Renal cortex interstitium (tissue), 11 donors: ENCODE data around the gene PRDM15. TPM values are rescaled to one million over a fixed set of nuclear protein-coding genes. Genes with fewer than 3 reads are reported as not detected.

Experiments used
- DNase-seq, 11 donors: peaks; one replicate each; pipeline ENCODE4 v3.0.0-alpha.2; 2013; ENCODE audit warnings: low read depth in 9 of 11, low spot score in 4 of 11; ENCODE audit errors: extremely low read depth in 1 of 11
- polyA plus RNA-seq, 3 donors: library from polyadenylated mRNA; unstranded; fragments of 120-200 nt; gene quantifications; one replicate each; pipeline ENCODE4 v1.2.1, GENCODE V29; 2013; ENCODE audit not compliant: insufficient read length in 3 of 3

PRDM15 gene
- polyA plus RNA-seq, 3 donors, result 5.9 to 8.8 (median 6.5) TPM

DNA sequence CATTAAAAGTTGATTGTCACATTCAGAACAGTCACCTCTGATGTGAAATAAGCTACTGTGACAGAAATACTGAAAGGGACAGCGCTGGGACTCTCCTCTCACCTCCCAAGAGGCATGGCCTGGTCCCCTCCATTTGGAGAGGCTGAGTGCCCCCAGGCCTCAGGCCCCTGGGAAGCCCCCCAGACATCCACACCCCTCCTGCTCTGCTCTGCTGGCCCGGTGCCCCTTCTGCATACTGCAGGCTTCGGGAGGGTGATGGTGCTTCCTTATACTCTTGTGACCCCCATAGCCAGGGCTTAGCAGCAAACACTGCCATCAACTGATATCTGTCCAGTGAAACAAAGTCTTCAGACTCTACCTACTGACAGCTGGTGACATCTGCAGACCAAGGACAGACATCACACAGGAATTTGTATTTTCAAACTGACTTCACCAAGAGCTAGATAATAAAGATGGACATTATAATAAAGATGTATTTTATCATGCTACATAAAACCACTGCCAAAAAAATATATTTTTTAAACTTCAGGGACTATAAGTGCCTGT, 37.8 kb upstream of the PRDM15 start:
- no peak for DNase-seq

DNA sequence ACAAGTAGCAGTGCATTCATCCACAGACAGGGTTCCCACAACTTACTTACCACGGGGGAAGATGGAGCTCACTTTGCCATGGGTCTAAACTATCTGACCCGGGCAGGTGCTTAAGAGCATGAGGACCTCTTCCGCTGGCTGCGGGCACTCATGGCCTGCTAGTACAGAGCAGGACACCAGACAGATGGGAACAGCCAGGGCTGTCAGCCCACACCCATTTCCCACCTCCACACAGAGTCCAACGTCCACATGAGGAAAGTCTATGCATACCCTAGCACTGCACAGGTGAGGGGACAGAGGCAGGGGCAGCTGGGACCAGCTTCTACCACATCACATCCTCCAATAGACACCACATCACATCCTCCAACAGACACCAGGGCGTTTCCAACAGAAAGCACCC, 35.8 kb upstream of the PRDM15 start:
- no peak for DNase-seq

DNA sequence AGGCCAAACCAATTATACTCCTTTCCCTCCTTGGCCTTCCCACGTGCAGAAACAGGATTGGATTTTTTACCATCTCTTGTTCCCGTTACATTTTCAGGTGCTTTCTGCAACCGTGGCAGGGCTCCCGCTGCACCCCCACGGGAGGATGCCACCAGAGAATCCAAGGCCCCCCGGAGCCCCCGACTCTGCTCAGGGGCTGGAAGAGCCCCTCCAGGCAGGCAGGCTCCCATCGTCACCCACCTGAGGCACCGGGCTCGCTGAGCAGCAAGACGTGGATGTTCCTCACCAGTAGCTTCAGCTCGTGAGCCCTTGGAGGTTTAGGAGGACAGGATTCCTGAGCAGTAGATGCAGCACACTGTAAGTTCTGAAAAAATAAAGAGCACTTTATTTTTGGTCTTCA, 35.2 kb upstream of the PRDM15 start:
- DNase-seq, result no peak

DNA sequence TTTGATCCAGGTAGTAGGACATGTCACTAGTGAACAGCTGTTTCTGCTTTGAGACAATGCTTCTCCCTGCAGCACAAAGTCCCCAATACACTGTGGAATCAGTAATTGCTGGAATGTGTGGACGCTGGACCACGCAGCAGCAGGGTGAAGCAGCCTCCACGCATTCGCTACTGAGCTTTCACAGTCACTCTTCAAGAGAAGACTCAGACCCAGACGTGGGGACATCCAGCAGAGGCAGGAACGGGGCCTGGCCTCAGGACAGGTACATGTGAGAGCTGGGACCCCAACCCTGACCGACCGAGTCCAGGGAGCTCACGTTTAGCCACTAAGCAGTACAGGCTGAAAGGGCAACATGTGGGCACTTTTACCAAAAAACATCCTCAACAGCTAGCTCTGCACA, 34.1 kb upstream of the PRDM15 start:
- no peak for DNase-seq

DNA sequence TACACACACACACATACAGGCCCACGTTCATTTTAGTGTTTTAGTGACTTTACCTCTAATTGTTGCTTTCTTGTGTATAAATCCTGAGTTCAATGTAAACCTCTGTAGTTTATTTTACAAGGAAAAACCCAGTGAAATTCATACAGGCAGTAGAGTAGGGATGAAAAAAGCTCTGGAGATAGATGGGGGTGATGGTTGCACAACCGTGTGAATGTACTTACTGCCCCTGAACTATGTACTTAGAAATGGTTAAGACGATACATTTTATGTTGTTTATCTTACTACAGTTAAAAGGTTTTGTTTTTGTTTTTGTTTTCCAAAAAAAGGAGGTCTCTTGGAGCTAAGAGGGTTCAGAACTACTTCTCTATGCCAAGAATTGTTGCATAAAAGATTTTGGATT, 29.7 kb upstream of the PRDM15 start:
- DNase-seq, result no peak

DNA sequence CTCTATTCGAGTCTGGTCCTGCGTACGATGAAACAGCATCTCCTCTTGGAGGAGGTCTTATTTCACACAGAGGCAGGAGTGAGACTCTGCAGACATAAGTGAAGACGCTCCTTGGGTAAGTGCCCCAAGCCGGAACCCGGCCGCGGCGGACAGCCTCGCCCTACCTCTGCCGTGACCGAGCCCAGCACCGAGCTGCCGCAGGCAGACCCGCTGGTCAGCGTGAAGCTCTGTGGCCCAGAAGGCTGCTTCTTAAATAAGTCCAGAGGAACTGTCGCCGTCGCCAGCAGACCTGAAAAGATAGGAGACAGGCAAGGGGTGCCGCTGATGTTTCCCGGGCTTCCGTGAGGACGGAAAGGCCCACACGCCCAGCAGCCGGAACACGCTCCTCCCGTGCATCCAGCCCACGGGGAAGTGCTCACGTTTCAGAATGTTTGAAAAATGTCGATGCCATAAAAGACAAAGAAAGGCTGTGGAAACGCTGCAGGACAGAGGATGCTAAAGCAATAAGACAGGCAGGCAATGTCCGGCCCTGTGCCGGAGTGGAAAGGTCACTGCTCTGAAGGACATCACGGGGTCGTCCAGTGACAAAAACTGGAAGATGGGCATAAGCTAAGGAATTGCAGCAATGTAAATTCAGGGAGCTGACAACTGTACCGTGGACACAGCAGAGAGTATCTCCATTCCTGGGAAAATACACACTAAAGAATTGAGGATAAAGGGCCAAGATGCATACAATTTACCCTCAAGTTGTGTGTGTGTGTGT, 28.5 kb upstream of the PRDM15 start:
- DNase-seq, result no peak

DNA sequence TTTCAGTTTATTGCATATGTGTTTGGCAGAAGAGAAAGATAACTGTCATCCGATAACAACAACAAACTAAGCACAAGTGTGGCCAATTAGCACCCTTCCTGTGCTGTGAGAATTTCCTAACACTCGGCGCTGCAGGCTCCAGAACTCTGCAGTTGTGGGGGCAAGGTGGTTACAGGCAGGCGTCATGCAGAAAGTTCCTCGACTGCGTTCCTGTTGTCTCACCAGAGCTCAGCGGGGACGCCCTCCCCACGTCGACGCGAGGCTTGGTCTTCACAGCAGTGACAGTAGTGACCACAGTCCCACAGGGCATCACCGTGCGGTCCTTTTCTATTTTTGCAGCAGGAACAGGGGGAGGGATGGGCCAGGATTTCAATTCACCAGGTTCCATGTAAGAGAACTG, 27.6 kb upstream of the PRDM15 start:
- DNase-seq, result no peak

DNA sequence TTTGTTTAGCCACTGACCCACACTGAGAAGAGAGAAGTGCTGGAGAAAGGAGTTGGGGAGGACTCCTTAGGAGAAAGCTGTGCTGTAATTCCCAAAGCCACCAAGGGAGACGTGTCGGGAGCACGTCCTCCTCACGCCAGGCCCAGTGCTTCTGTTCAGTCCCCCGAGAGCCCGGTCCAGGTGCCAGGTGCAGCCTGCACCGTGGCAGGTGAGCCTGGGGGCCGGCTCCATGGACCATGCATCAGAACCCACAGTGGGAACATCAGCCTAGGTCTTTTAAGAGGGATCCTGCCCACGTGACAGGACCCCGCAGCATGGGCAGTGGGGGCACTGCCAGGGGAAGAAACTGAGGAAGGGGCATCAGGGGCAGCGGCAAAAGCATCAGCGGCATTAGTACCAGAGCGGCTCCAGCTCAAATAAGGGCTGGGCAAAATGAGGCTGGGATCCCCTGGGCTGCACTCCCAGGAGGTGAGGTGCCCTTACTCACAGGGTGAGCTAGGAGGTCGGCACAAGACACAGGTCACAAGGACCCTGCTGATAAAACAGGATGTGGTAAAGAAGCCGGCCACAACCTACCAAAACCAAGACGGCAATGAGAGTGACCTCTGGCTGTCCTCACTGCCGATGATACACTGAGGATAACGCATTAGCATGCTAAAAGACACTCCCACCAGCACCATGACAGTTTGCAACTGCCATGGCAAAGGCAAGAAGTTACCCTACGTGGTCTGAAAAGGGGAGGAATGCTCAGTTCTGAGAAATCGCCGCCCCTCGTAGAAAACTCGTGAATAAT, 24.6 kb upstream of the PRDM15 start:
- no peak for DNase-seq

DNA sequence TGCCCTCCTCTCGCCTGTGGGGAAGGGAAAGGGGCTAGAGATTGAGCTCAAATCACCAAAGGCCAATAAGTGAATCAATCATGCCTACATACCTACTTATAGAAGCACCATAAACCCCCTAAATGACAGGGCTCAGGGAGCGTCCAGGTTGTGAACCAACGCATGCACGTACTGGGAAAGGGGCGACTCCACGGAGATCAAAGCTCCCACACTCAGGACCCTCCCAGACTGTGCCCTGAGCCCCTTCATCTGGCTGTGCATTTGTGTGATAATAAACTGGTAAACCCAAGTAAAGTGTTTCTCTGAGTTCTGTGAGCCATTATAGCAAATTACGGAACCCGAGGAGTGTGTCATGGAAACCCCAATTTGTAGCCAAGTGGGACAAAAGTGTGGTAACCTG, 23.8 kb upstream of the PRDM15 start:
- no peak for DNase-seq

DNA sequence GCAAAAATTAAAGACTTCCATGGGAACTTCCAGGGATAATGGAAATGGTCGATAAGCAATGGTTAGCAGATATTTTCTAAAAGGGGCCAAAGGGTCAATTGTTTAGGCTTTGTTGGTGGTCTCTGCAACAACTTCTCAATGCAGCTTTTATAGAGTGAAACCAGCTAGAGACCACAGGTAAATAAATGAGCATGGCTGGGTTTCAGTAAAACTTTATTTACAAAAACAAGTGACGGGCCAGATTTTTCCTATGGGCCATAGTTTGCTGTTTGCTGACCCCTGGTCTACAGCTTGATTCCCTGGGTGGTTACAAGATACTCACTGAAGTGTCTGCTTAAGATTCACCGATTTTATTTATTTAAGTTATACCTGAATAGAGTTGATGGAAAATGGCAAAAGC, 22.6 kb upstream of the PRDM15 start:
- DNase-seq, result no peak

DNA sequence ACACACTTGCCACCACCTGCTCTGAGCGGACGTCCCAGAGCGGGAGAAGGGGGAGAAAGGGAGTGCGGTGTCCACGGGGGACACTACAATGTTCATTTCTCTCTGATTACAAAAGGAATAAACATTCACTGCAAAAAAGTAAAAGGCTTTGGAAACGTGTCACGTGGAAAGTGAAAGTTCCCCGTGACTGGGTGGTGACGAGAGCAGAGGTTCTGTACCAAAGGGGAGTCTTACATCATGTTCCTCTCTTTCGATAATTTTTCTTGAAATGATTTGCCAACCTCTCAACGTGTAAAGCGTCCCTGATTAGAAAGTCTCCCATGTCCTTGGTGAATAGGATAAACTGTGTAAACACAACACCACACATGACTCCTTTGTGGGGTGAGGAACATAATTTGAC, 22.0 kb upstream of the PRDM15 start:
- no peak for DNase-seq

DNA sequence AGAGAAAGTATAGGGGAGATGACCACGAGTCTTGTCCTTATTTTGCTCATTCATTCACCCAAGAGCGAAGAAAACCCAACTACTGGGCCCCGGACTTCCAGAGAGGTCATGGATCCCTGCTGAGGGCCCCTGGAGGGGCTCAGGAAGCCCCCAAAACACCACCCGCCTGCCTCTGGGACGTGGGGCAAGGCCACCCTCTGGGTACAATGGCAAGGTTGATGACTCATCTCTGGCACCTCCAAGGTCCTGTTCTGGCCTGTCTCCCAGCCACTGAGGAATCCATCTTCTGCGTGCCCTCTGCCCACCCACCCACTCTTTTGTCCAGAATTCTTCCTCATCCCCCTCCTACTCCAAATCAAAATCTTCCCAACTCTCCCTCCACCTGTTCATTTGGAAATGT, 21.3 kb upstream of the PRDM15 start:
- DNase-seq, result no peak

DNA sequence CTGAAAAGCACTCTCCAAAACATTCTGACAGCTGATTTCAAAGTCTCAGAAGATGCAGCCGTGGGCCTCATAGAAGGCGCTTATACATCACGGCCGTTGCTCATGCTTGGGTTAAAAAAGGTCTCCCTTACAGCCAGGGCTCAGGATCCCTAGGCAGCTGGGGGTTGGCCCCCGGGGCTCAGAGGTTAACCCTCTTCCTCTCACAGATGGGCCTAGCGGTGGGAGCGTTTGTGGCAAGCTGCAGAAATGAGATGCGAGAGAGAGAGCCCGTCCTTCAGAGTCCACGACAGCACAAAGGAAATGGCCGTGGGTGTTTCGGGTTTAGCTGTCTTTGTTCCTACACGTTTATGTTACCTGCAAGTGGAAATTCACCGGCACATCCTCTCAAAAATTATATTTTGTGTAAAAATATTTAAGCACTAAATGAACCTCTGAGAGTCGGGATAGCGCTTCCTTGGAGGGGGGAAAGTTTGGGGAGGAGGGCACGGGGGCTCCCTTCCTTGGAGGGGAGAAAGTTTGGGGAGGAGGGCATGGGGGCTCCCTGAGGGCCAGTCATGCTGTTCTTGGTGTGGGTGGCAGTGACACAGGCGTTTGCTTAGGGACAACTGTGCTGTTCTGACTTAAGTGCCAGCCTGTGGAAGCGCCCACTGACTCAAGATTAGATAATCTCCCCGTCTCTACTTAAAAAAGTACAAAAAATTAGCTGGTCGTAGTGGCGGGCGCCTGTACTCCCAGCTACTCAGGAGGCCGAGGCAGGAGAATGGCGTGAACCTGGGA, 20.5 kb upstream of the PRDM15 start:
- DNase-seq, result no peak

DNA sequence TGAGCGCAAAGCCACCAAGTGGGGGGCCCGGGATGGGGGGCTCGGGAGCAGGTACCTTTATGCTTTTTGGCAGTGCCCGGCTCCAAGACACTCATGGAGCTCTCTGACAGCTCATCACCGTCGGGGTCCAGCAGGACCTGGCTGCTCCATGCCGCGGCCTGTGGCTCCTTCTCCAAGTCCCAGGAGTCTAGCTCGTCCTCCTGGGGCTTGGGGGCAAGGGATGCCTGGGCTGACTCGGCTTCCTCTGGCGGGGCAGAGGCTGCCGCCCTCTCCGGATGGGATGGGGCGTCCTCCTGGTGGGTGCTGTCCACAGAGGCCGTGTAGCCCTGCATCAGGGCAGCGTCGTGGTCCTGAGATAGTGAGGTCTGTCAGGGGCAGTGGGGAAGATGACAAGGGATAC, 19.9 kb upstream of the PRDM15 start:
- no peak for DNase-seq

DNA sequence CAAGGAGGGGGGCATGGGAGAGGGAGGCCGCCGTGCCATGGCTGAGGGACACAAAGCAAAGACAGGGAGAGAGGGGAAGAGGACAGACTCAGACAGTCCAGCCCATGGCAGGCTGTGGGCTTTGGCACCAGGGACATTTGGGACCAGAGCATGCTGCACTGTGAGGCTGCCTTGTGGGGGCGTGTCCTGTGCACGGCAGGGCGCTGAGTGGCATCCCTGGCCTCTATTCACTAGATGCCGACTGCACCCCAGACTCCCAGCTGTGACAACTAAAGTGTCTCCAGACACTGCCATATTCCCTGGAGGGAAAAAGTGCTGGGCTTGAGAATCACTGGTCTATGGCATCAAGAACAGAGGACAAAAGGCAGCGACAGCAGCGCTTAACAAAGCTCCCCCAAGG, 18.6 kb upstream of the PRDM15 start:
- no peak for DNase-seq

DNA sequence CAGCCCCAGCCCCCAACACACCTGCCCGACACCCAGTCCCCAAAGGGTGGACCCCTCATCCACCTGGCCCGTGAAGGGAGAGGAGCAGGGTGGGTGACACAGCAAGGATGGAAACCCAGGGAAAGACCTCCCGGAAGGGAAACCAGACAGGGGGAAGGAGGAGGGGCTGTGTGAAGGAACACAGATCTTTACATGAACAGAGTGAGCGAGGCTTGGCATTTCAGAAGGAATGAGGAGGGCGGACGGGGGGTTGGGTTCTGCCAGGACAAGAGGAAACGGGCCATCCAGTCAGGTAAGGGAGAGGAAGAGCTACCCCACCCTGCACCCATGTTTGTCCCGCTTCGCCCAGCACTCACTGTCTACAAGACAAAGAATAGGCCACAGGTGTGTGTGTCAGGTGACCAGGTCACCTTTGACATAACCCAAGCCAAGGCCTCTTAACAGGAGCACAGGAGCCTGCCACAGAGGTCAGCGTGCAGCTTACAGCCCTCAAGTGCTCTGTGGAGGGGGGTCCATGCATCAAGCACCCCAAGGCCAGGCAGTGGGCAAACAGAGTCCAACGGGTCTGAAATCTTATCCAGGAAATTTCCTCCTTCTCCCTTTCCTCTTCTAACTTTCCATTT, 18.0 kb upstream of the PRDM15 start:
- DNase-seq, result no peak

DNA sequence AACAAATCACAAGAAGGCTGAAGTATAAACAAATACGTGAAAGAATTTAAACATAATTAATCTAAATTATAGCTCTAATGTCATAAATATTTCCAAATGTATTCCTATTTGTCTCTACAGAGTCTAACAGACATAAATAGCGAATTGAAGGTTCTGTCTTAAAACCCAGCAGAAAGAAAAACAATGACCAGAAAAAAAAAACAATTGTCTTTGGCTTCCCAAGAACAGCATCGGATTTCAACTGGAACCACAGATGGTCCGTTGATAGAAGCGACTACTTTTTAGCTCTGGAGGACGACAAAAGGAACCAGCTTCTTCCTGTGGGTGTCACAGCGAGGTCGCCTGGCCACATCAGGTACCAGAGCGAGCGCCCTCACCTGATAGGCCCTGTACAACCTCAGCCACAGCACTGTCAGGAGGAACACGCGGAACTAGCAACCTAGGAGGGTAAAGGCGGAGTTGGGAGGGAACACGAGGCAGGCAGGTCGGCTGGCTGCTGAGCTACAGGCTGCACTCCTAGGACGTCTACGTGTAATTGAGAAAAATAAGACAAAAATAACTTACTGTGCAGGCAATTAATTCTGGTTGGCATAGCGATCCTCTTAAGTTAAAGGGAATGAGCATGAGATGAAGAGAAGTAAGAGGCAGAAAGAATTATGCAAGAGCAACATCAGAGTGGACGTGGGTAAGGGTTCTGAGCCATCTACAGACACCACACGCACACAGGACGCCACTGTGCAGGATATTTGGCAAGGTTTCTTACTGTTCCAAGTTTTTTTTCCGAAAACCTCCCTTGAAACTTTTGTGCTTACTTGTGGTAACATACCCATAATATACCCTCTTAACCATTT, 16.7 kb upstream of the PRDM15 start:
- DNase-seq, result no peak

DNA sequence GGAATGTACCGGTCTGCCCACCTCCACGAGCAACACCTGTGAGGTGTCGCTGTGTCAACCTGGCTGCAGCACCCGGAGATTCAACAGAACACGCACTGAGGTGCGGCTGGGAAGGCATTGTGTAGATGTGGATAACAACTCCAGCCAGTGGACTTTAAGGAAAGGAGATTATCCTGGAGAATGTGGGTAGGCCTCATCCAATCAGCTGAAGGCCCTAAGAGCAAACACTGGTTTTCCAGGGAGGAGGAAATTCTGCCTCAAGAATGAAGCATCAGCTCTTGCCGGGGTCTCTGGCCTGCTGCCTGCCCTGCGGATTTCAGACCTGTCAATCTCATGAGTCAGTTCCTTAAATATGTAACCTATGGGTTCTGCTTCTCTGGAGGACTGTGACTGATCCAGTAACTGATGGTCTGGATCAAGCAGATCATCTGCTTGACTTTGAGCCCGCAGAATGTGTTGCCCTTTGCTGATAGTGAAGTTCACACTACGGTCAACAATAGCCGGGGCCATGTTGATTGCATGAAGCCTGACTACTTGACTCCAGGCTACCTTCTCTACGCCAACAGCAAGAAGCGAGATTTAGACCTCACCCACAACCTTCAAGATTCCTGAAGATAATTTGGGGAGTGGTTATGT, 15.9 kb upstream of the PRDM15 start:
- no peak for DNase-seq
